Osteoblast (primary cell): ENCODE data around the gene SDHB. TPM values are rescaled to one million over a fixed set of nuclear protein-coding genes. Genes with fewer than 3 reads are reported as not detected.

Experiments used
- DNase-seq: peaks from one replicate; pipeline ENCODE4 v3.0.0; 2011; ENCODE audit warnings: low spot score, mixed read lengths; ENCODE audit not compliant: insufficient read length; ENCODE audit errors: missing footprints
- H2AFZ ChIP-seq: 2 replicates; pipeline ENCODE4 v1.6.0; 2011; ENCODE audit warnings: mild to moderate bottlenecking, low read length
- H3K27ac ChIP-seq: 2 replicates; pipeline ENCODE4 v1.5.1; 2011; ENCODE audit warnings: mild to moderate bottlenecking, low read depth, low read length, moderate library complexity
- H3K27me3 ChIP-seq: 2 replicates; pipeline ENCODE4 v1.6.0; 2012; ENCODE audit warnings: mild to moderate bottlenecking, control low read depth, inconsistent platforms, low read length, moderate library complexity; ENCODE audit not compliant: insufficient read depth
- H3K36me3 ChIP-seq: 2 replicates; pipeline ENCODE4 v1.5.1; 2011; ENCODE audit warnings: mild to moderate bottlenecking, low read length, control low read depth, moderate library complexity; ENCODE audit not compliant: insufficient read depth
- H3K4me1 ChIP-seq: 2 replicates; pipeline ENCODE4 v1.5.1; 2011; ENCODE audit warnings: mild to moderate bottlenecking, low read length, control low read depth, moderate library complexity; ENCODE audit not compliant: insufficient read depth
- H3K4me2 ChIP-seq: 2 replicates; pipeline ENCODE4 v1.6.0; 2011; ENCODE audit warnings: mild to moderate bottlenecking, low read length; ENCODE audit not compliant: insufficient read depth
- H3K4me3 ChIP-seq: fragments of 200-600 bp; sonication (generic); 3 replicates; pipeline ENCODE4 v1.5.1; 2012; ENCODE audit warnings: mild to moderate bottlenecking, low read length, inconsistent platforms; ENCODE audit not compliant: insufficient read depth
- H3K79me2 ChIP-seq: 2 replicates; pipeline ENCODE4 v1.6.0; 2012; ENCODE audit warnings: mild to moderate bottlenecking, low read length, control low read depth, inconsistent platforms; ENCODE audit not compliant: insufficient read depth
- H3K9me3 ChIP-seq: 2 replicates; pipeline ENCODE4 v1.5.1; 2011; ENCODE audit warnings: low read depth, low read length, control low read depth
- H4K20me1 ChIP-seq: 2 replicates; pipeline ENCODE4 v1.6.0; 2012; ENCODE audit warnings: mild to moderate bottlenecking, low read length, control low read depth; ENCODE audit not compliant: insufficient read depth
- total RNA-seq: library from RNA; depleted of rRNA; stranded (reverse); fragments of >200 nt; gene quantifications from 2 replicates; pipeline ENCODE4 v1.2.3, GENCODE V29; 2012
- TF ChIP-seq, protein P1 (sequence below): IDR thresholded peaks from 2 replicates; pipeline ENCODE4 v1.5.1; 2011; ENCODE audit warnings: mild to moderate bottlenecking, low read depth, low read length, moderate library complexity; ENCODE audit errors: extremely low read depth

Gene SDHB
- total RNA-seq: 87.6 and 87.8 TPM in 2 replicates

DNA sequence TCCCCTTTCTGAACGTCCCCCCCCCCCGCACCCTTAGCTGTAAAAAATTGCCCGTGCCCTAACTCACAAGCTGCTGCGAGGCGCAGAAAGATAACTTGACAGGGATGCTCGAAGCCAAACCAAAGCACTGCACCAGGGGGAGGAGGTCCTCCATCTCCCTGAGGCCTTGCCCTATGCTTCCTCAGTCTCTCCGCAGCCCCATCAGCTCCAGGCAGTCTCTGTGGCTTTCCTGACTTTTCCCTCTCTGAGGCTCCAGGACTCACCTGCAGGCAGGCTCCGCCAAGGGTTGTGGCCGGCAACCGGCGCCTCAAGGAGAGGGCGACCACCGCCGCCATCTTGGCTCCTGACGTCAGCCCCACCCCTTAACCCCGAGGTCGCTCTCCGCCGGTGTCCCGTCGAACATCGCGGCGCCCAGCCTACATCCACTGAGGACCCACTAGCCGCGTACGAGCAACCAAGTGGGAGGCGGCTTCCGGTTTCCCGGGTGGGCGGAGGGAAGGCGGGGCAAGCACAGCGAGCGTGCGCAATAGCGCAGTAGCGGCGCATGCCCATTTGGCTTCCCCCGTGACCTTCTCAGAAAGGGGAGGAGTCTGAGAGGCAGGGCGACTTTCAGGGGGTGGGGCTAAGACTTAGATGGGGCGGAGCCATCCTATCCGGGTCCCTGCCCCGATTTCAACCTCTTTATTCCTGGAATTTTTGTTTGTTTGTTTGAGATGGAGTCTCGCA lies at the start of gene SDHB:
TSS of gene SDHB (minus strand) at position 348 of the 726 bp plus-strand sequence. CDS start at position 335, 13 bp downstream.
- peaks cover 20% of the 10 kb centered on the region for H3K36me3 ChIP-seq
- H3K4me3 ChIP-seq: peak within 1 kb of the TSS; percentile 99
- H3K4me2 ChIP-seq: peak within 1 kb of the TSS; percentile 99
- peaks cover 2% of the 10 kb centered on the region for H3K27me3 ChIP-seq
- peak within 1 kb of the TSS; percentile 90 for H3K27ac ChIP-seq
- H2AFZ ChIP-seq: peak within 1 kb of the TSS; percentile 94
- H4K20me1 ChIP-seq: peaks cover 14% of the 10 kb centered on the region
- peaks cover 48% of the 10 kb centered on the region for H3K79me2 ChIP-seq
- H3K9me3 ChIP-seq: no peaks in the 10 kb centered on the region
- peaks cover 14% of the 10 kb centered on the region for H3K4me1 ChIP-seq
- DNase-seq: peak; percentile 97
- TF ChIP-seq, protein P1, sequence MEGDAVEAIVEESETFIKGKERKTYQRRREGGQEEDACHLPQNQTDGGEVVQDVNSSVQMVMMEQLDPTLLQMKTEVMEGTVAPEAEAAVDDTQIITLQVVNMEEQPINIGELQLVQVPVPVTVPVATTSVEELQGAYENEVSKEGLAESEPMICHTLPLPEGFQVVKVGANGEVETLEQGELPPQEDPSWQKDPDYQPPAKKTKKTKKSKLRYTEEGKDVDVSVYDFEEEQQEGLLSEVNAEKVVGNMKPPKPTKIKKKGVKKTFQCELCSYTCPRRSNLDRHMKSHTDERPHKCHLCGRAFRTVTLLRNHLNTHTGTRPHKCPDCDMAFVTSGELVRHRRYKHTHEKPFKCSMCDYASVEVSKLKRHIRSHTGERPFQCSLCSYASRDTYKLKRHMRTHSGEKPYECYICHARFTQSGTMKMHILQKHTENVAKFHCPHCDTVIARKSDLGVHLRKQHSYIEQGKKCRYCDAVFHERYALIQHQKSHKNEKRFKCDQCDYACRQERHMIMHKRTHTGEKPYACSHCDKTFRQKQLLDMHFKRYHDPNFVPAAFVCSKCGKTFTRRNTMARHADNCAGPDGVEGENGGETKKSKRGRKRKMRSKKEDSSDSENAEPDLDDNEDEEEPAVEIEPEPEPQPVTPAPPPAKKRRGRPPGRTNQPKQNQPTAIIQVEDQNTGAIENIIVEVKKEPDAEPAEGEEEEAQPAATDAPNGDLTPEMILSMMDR: no peak

DNA sequence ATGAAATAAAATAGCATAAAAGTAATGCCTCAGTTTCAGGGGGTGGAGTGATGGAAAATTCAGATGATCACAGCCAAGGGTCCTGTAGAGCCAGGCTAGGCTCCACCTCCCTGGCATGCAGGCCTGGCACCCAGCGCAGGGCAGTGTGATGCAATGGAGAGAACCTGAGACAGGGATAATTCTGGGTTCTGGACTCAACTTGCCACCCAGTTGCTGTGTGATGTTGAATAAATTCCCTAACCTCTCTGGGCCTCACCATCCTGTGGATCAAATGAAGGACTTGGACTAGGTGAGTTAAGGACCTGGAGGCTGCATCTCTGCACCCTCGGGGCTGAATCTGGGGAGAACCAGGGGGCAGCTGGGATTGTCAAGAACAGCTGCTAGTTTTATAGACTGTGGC lies 48.4 kb upstream of the SDHB start:
- DNase-seq: peak; percentile 3
- no peaks in the 10 kb centered on the region for H3K79me2 ChIP-seq
- H2AFZ ChIP-seq: no peak overlapping the region
- no peaks in the 10 kb centered on the region for H3K4me1 ChIP-seq
- H3K27ac ChIP-seq: no peak overlapping the region
- TF ChIP-seq, protein P1: no peak
- no peak overlapping the region for H3K4me3 ChIP-seq
- no peaks in the 10 kb centered on the region for H3K9me3 ChIP-seq
- H4K20me1 ChIP-seq: no peaks in the 10 kb centered on the region
- no peaks in the 10 kb centered on the region for H3K36me3 ChIP-seq
- no peak overlapping the region for H3K4me2 ChIP-seq
- peaks cover 14% of the 10 kb centered on the region for H3K27me3 ChIP-seq

DNA sequence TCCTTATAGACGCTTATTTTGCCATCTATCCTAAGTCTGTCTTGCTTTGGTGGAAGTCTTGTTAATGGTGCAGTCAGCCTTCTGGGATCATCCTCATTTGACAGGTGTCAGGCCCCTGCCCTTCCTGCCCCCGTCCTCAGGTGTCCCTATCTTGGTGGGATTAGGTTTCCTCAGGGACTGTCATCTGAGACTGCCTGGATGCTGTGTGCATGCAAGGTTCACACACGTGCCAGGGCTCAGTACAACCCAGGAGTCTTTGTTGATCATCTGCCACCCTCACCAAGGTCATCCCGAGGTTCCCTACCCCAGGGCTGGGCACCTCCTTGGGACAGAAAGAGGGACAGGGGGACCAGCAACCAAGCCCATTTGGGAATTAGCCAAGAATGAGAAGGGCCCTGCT lies 47.4 kb upstream of the SDHB start:
- Histone ChIP-seq H3K36me3 (no peaks in the 10 kb centered on the region), H3K4me1 (no peaks in the 10 kb centered on the region), H3K4me3 (no peak overlapping the region), H3K4me2 (no peak overlapping the region), H2AFZ (no peak overlapping the region), H3K27ac (no peak overlapping the region), H4K20me1 (no peaks in the 10 kb centered on the region), H3K9me3 (no peaks in the 10 kb centered on the region), H3K27me3 (peaks cover 22% of the 10 kb centered on the region), H3K79me2 (no peaks in the 10 kb centered on the region)
- TF ChIP-seq, protein P1: no peak
- peak; percentile 81 for DNase-seq

DNA sequence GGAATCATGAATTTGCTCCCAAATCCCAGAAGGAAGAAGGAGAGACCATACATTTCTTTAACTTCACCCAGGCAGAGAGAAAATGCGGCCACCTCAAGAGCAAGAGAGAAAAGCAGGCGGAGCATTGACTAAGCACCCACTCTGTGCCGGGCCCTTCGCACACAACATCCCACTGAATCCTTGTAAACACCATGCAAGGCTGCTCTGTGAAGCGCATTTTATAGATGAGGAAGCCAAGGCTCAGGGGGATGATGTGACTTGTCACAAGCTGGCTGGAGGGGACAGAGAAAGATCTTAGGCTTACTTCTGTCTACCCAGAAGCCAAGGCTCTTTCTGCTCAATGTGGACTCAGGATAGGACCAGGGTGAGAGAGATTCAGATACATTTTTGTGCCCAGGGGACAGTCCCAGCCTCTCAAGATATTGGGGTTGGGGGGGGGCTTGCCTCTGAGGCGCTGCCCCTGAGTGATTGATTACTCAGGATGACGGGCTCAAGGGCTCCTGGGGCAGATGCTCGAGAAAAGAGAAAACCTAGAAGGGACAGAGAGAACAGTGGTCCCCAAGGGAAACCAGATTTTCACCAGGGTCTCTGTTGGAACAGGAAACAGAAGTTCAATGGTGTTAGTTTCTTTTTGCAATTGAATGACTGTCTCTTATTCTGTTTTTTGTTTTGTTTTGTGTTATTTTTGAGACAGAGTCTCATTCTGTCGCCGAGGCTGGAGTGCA lies 45.9 kb upstream of the SDHB start:
- TF ChIP-seq, protein P1: no peak
- H3K9me3 ChIP-seq: no peaks in the 10 kb centered on the region
- H3K4me1 ChIP-seq: no peaks in the 10 kb centered on the region
- H3K79me2 ChIP-seq: no peaks in the 10 kb centered on the region
- peak; percentile 5 for DNase-seq
- no peak overlapping the region for H3K4me2 ChIP-seq
- H3K27me3 ChIP-seq: peaks cover 18% of the 10 kb centered on the region
- H3K4me3 ChIP-seq: no peak overlapping the region
- no peak overlapping the region for H2AFZ ChIP-seq
- no peaks in the 10 kb centered on the region for H4K20me1 ChIP-seq
- no peaks in the 10 kb centered on the region for H3K36me3 ChIP-seq
- no peak overlapping the region for H3K27ac ChIP-seq
